Hepatocyte (in vitro differentiated cells): ENCODE measurements around the gene CAV3.

Source experiments
- EZH2 ChIP-seq: fragments of 200-600 bp; sonication (generic); IDR thresholded peaks from 2 replicates; pipeline ENCODE4 v1.6.1; 2016; ENCODE audit warnings: antibody characterized with exemption, mild to moderate bottlenecking, borderline replicate concordance
- EZH2phosphoT487 ChIP-seq: fragments of 200-600 bp; sonication (generic); IDR thresholded peaks from one replicate; pipeline ENCODE4 v1.6.1; 2018; ENCODE audit warnings: antibody characterized with exemption, mild to moderate bottlenecking, low read depth, moderate library complexity; ENCODE audit not compliant: unreplicated experiment, severe bottlenecking
- TF ChIP-seq, protein P1 (sequence below): fragments of 200-600 bp; sonication (generic); IDR thresholded peaks from 2 replicates; pipeline ENCODE4 v1.5.1; 2016; ENCODE audit warnings: antibody characterized with exemption, mild to moderate bottlenecking; ENCODE audit not compliant: poor library complexity

DNA sequence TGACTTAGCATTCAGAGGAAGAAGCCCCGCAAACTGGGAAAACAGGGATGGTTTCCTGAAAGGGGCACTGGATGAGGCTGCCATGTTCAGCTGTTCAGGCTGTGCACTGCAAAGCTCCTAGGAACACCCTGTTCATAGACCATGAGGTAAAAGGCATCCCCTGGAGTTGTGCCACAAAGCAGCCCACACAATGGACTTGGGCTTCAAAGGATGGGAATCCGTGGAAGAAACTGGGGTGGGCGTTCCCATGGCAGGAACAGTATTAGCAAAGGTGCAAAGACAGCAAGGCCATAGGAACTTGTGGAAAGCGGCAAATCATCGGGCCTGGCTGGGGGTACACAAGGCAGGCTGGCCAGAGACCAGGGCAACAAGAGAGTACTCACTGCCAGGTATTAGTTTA, 26.9 kb downstream of the CAV3 start:
- TF ChIP-seq, protein P1, sequence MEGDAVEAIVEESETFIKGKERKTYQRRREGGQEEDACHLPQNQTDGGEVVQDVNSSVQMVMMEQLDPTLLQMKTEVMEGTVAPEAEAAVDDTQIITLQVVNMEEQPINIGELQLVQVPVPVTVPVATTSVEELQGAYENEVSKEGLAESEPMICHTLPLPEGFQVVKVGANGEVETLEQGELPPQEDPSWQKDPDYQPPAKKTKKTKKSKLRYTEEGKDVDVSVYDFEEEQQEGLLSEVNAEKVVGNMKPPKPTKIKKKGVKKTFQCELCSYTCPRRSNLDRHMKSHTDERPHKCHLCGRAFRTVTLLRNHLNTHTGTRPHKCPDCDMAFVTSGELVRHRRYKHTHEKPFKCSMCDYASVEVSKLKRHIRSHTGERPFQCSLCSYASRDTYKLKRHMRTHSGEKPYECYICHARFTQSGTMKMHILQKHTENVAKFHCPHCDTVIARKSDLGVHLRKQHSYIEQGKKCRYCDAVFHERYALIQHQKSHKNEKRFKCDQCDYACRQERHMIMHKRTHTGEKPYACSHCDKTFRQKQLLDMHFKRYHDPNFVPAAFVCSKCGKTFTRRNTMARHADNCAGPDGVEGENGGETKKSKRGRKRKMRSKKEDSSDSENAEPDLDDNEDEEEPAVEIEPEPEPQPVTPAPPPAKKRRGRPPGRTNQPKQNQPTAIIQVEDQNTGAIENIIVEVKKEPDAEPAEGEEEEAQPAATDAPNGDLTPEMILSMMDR = no peak
- TF ChIP-seq EZH2 (no peak), EZH2phosphoT487 (no peak)
